GM12891 (cell line): ENCODE results near the gene RNU6-1.

Source experiments
- PAX5 ChIP-seq: IDR thresholded peaks from 2 replicates; pipeline ENCODE4 v1.6.1; 2011; ENCODE audit warnings: low read length, moderate library complexity, mild to moderate bottlenecking; ENCODE audit not compliant: insufficient read depth, severe bottlenecking
- POLR2A ChIP-seq: IDR thresholded peaks from 2 replicates; pipeline ENCODE4 v1.6.1; 2011; ENCODE audit warnings: low read depth, low read length, control low read depth
- POLR2AphosphoS5 ChIP-seq: IDR thresholded peaks from 2 replicates; pipeline ENCODE4 v1.6.1; 2011; ENCODE audit warnings: low read depth, low read length, control low read depth
- POU2F2 ChIP-seq: IDR thresholded peaks from 2 replicates; pipeline ENCODE4 v1.6.1; 2011; ENCODE audit warnings: low read depth, mild to moderate bottlenecking, control low read depth, low read length, moderate library complexity
- SPI1 ChIP-seq: IDR thresholded peaks from 2 replicates; pipeline ENCODE4 v1.6.1; 2011; ENCODE audit warnings: low read depth, low read length, control low read depth
- TAF1 ChIP-seq: IDR thresholded peaks from 2 replicates; pipeline ENCODE4 v1.6.1; 2011; ENCODE audit warnings: low read depth, low read length, control low read depth

- TF ChIP-seq POLR2A (no peak), POLR2AphosphoS5 (no peak), TAF1 (no peak), POU2F2 (no peak), SPI1 (no peak), PAX5 (no peak)
Measured at GRCh38 chr15:67850336-67850735, 10.5 kb upstream of the RNU6-1 start.
